K562 (cell line): ENCODE results near the gene C15orf61. TPM values are rescaled to one million over a fixed set of nuclear protein-coding genes. Genes with fewer than 3 reads are reported as not detected.
A peak's percentile ranks its signal among the peaks of the same experiment; 100 is the strongest.

Experiments used
- BCL6 ChIP-seq: fragments of 250-450 bp; sonication (Bioruptor Pico); IDR thresholded peaks from 2 replicates; pipeline ENCODE4 v1.4.0; 2020
- BCOR ChIP-seq: fragments of 450-650 bp; IDR thresholded peaks from 2 replicates; pipeline ENCODE4 v1.6.1; 2016
- CREB1 ChIP-seq, 2 experiments: sonication (generic) in 1 of 2; formaldehyde crosslinking in 1 of 2; IDR thresholded peaks; 2 replicates each; pipeline versions ENCODE4 v1.6.1 to v1.8.0; 2012 to 2022; ENCODE audit warnings: inconsistent platforms in 1 of 2, mild to moderate bottlenecking in 1 of 2, missing genetic modification reagents in 1 of 2, moderate library complexity in 1 of 2
- CXXC5 ChIP-seq: fragments of 250-450 bp; sonication (Bioruptor Pico); IDR thresholded peaks from 2 replicates; pipeline ENCODE4 v1.8.0; 2022; ENCODE audit warnings: inconsistent platforms, mild to moderate bottlenecking, moderate library complexity
- FOXJ2 ChIP-seq: fragments of 200-800 bp; sonication (Bioruptor generic); IDR thresholded peaks from 2 replicates; pipeline ENCODE4 v1.6.1; 2016; ENCODE audit warnings: missing genetic modification characterization, missing compliant biosample characterization
- HMG20B ChIP-seq: fragments of 250-450 bp; sonication (Bioruptor Pico); IDR thresholded peaks from 2 replicates; pipeline ENCODE4 v1.5.0; 2021; ENCODE audit warnings: mild to moderate bottlenecking
- KDM5B ChIP-seq: fragments of 200-600 bp; sonication (generic); IDR thresholded peaks from 2 replicates; pipeline ENCODE4 v1.6.1; 2012; ENCODE audit warnings: low read depth, mild to moderate bottlenecking, moderate library complexity, low read length, control low read depth, inconsistent platforms; ENCODE audit not compliant: insufficient replicate concordance
- MLX ChIP-seq, 2 experiments: fragments of 450-650 bp in 1 of 2; sonication (generic) in 1 of 2; formaldehyde crosslinking; conservative IDR thresholded peaks; 2 replicates each; pipeline versions ENCODE4 v1.4.0 to v1.8.1; 2020 to 2022; ENCODE audit warnings: mild to moderate bottlenecking in 1 of 2, missing genetic modification reagents in 1 of 2
- MTA3 ChIP-seq: fragments of 450-650 bp; formaldehyde crosslinking; IDR thresholded peaks from 2 replicates; pipeline ENCODE4 v1.6.1; 2017; ENCODE audit warnings: mild to moderate bottlenecking, borderline replicate concordance
- MXD1 ChIP-seq: fragments of 250-450 bp; sonication (Bioruptor Pico); IDR thresholded peaks from 2 replicates; pipeline ENCODE4 v1.8.0; 2021; ENCODE audit warnings: borderline replicate concordance, mild to moderate bottlenecking, moderate library complexity; ENCODE audit not compliant: poor library complexity, severe bottlenecking
- NFE2 ChIP-seq: IDR thresholded peaks from 2 replicates; pipeline ENCODE4 v1.6.1; 2014; ENCODE audit warnings: antibody characterized with exemption, low read depth
- NR2C2 ChIP-seq, 2 experiments: fragments of 200-800 bp in 1 of 2; sonication (Bioruptor generic) in 1 of 2; sonication (generic) in 1 of 2; formaldehyde crosslinking in 1 of 2; IDR thresholded peaks; 2 replicates each; pipeline versions ENCODE4 v1.6.1 to v1.8.0; 2016 to 2022; ENCODE audit warnings: mild to moderate bottlenecking in 1 of 2, missing compliant biosample characterization in 1 of 2, missing genetic modification characterization in 1 of 2, missing genetic modification reagents in 1 of 2
- PKNOX1 ChIP-seq: fragments of 450-650 bp; IDR thresholded peaks from 2 replicates; pipeline ENCODE4 v1.6.1; 2016
- SMAD4 ChIP-seq: fragments of 250-450 bp; sonication (Bioruptor Pico); conservative IDR thresholded peaks from 2 replicates; pipeline ENCODE4 v1.8.0; 2021; ENCODE audit warnings: inconsistent platforms, mild to moderate bottlenecking, moderate library complexity
- SMARCE1 ChIP-seq: fragments of 450-650 bp; IDR thresholded peaks from 2 replicates; pipeline ENCODE4 v1.7.1; 2016; ENCODE audit warnings: mild to moderate bottlenecking
- VEZF1 ChIP-seq: fragments of 200-800 bp; sonication (Bioruptor generic); IDR thresholded peaks from 2 replicates; pipeline ENCODE4 v1.6.1; 2017; ENCODE audit warnings: missing genetic modification characterization, missing compliant biosample characterization
- YY1 ChIP-seq, 3 experiments: IDR thresholded peaks; 2 replicates each; pipeline ENCODE4 v1.6.1; 2011; ENCODE audit warnings: low read length in 2 of 3, mild to moderate bottlenecking in 2 of 3, moderate library complexity in 2 of 3, borderline replicate concordance in 1 of 3, control low read depth in 1 of 3, low read depth in 1 of 3; ENCODE audit not compliant: insufficient read depth in 3 of 3, insufficient replicate concordance in 2 of 3, control insufficient read depth in 1 of 3, insufficient read length in 1 of 3; ENCODE audit errors: extremely low read depth in 1 of 3
- ZBTB33 ChIP-seq: sonication (generic); formaldehyde crosslinking; IDR thresholded peaks from 2 replicates; pipeline ENCODE4 v1.8.1; 2023; ENCODE audit warnings: mild to moderate bottlenecking, missing genetic modification reagents
- ZNF175 ChIP-seq: fragments of 200-800 bp; sonication (Bioruptor generic); IDR thresholded peaks from 2 replicates; pipeline ENCODE4 v1.6.1; 2016; ENCODE audit warnings: low read depth, mild to moderate bottlenecking, missing genetic modification characterization, missing compliant biosample characterization
- ZNF551 ChIP-seq: fragments of 250-450 bp; sonication (Bioruptor Pico); IDR thresholded peaks from 2 replicates; pipeline ENCODE4 v1.5.0; 2021; ENCODE audit warnings: mild to moderate bottlenecking, moderate library complexity
- ZNF830 ChIP-seq: fragments of 250-450 bp; sonication (Bioruptor Pico); IDR thresholded peaks from 2 replicates; pipeline ENCODE4 v1.5.0; 2021; ENCODE audit warnings: mild to moderate bottlenecking
- polyA plus RNA-seq, 8 experiments: library from polyadenylated mRNA; depleted of rRNA in 4 of 8; stranded (reverse) in 5 of 8; unstranded in 3 of 8; fragments of >200 nt; fragmentation: Nextera tagmentation in 2 of 8; fragmentation: Illumina TruSeq in 1 of 8; extraction: Ambion mirVana in 2 of 8; extraction: Trizol in 1 of 8; gene quantifications; 2 replicates each; pipeline versions ENCODE4 v1.2.1 to v1.2.3, GENCODE V29; 2011 to 2014; ENCODE audit warnings: inconsistent platforms in 1 of 8, missing spikeins in 1 of 8
- total RNA-seq, 7 experiments: library from RNA; depleted of rRNA in 6 of 7; stranded (reverse); fragments of >200 nt in 6 of 7; fragmentation: Illumina TruSeq in 2 of 7; extraction: Trizol in 2 of 7; gene quantifications; 2 replicates each; pipeline versions ENCODE4 v1.2.1 to v1.2.3, GENCODE V29; 2011 to 2021; ENCODE audit warnings: low replicate concordance in 1 of 7

The C15orf61 gene
- total and polyA plus RNA-seq, 9 of the 15 experiments (the other 6 are each of a cell fraction or from before 2014, with no cell fraction given) = 1.6 to 10.5 (median 4.3) TPM

GRCh38 chr15:67550522-67550921 is 29.6 kb downstream of the C15orf61 start (continued):
- TF ChIP-seq MLX (CRISPR knock-in tag; conservative IDR thresholded peaks at IDR 0.05) = no peak
- TF ChIP-seq MTA3 = no peak
- no peak for TF ChIP-seq HMG20B (CRISPR knock-in tag)
- peak; percentile 83 for TF ChIP-seq NFE2
- no peak for TF ChIP-seq NR2C2 (CRISPR knock-in tag; IDR thresholded peaks at IDR 0.05)
- peak; percentile 80 for TF ChIP-seq NR2C2 (tag; IDR thresholded peaks at IDR 0.05)
- TF ChIP-seq ZNF175 = peak; percentile 75; the same call in 1 of the 2 replicates
- peak; percentile 84 for TF ChIP-seq SMARCE1
- no peak for TF ChIP-seq FOXJ2
- peak; percentile 55; the same call in 1 of the 2 replicates for TF ChIP-seq SMAD4 (CRISPR knock-in tag)
- TF ChIP-seq ZNF830 (CRISPR knock-in tag) = no peak
- 0 out of 2 replicates have a peak, but pooled peaks have one; percentile 14 for TF ChIP-seq PKNOX1
- TF ChIP-seq BCOR = 0 out of 2 replicates have a peak, but pooled peaks have one; percentile 11
- TF ChIP-seq YY1 (IDR thresholded peaks at IDR 0.05; ENCODE audit: borderline replicate concordance in 1 of 3, control insufficient read depth in 1 of 3, extremely low read depth in 1 of 3, insufficient read depth in 3 of 3, insufficient read length in 1 of 3, insufficient replicate concordance in 2 of 3, low read depth in 1 of 3, low read length in 2 of 3) = peak in 1 of 3 experiments; percentile 58
- TF ChIP-seq KDM5B = no peak
- no peak for TF ChIP-seq MXD1 (CRISPR knock-in tag)
- TF ChIP-seq CREB1 (IDR thresholded peaks at IDR 0.05) = peak; percentile 39; the same call in 1 of the 2 replicates
- peak; percentile 31; the same call in 1 of the 2 replicates for TF ChIP-seq CREB1 (CRISPR knock-in tag; IDR thresholded peaks at IDR 0.05)
- no peak for TF ChIP-seq ZNF551 (CRISPR knock-in tag)
- no peak for TF ChIP-seq BCL6
- peak; percentile 45; the same call in 1 of the 2 replicates for TF ChIP-seq CXXC5 (CRISPR knock-in tag)
- TF ChIP-seq ZBTB33 = no peak
- peak; percentile 18; the same call in 1 of the 2 replicates for TF ChIP-seq VEZF1 (CRISPR knock-in tag)
